Naive B cell (primary cell): ENCODE results near the gene GBX1. TPM values are rescaled to one million over a fixed set of nuclear protein-coding genes. Genes with fewer than 3 reads are reported as not detected.

Experiments
- ATAC-seq, 2 donors: fragments of 150-1000 bp; cut with Tn5 transposase; 2 replicates each; pipeline ENCODE4 v1.10.0; 2021; ENCODE audit warnings: low read depth in 2 of 2, mild to moderate bottlenecking in 2 of 2, moderate library complexity in 2 of 2
- DNase-seq: peaks from one replicate; pipeline ENCODE4 v3.0.0; 2022
- H3K27ac Mint-ChIP-seq, 6 donors: one replicate each; pipeline ENCODE4 v1.8.0; 2020 to 2022; ENCODE audit warnings: mild to moderate bottlenecking in 6 of 6, mixed read lengths in 6 of 6, moderate library complexity in 5 of 6, inconsistent platforms in 2 of 6
- H3K27me3 Mint-ChIP-seq, 3 donors: one replicate each; pipeline ENCODE4 v1.8.0; 2021 to 2022; ENCODE audit warnings: mixed read lengths in 3 of 3, mild to moderate bottlenecking in 1 of 3
- H3K36me3 Mint-ChIP-seq, 2 donors: one replicate each; pipeline ENCODE4 v1.8.0; 2020 to 2022; ENCODE audit warnings: mixed read lengths in 2 of 2, inconsistent platforms in 1 of 2, mild to moderate bottlenecking in 1 of 2
- H3K4me1 Mint-ChIP-seq, 3 donors: one replicate each; pipeline ENCODE4 v1.8.0; 2020 to 2022; ENCODE audit warnings: mixed read lengths in 3 of 3, inconsistent platforms in 1 of 3, mild to moderate bottlenecking in 1 of 3, moderate library complexity in 1 of 3
- H3K4me3 Mint-ChIP-seq, 8 donors: one replicate each; pipeline ENCODE4 v1.8.0; 2020 to 2022; ENCODE audit warnings: mild to moderate bottlenecking in 8 of 8, mixed read lengths in 8 of 8, moderate library complexity in 8 of 8, inconsistent platforms in 2 of 8
- H3K9me3 Mint-ChIP-seq, 7 donors: one replicate each; pipeline ENCODE4 v1.8.0; 2020 to 2022; ENCODE audit warnings: mixed read lengths in 7 of 7, mild to moderate bottlenecking in 5 of 7, inconsistent platforms in 2 of 7, moderate library complexity in 1 of 7
- polyA plus RNA-seq, 6 donors: library from polyadenylated mRNA; unstranded; fragments of 300-500 nt; fragmentation: Illumina TruSeq; gene quantifications; one replicate each; pipeline ENCODE4 v1.2.3, GENCODE V29; 2021; ENCODE audit warnings: low read depth in 6 of 6

The GBX1 gene
- polyA plus RNA-seq, 6 donors from 2014 or later: not detected

GRCh38 chr7:151150388-151150787 lies 17.1 kb downstream of the GBX1 start:
- Mint-ChIP-seq H3K4me1 (no peaks in the 10 kb centered on the region), H3K27ac (no peak overlapping the region), H3K4me3 (no peak overlapping the region), H3K27me3 (peaks cover 21 to 38% (median 34%) of the 10 kb centered on the region in 3 donors), H3K9me3 (no peaks in the 10 kb centered on the region), H3K36me3 (no peaks in the 10 kb centered on the region)
- DNase-seq (no peak), ATAC-seq (no peak)

GRCh38 chr7:151148319-151149259 lies 18.9 kb downstream of the GBX1 start:
- Mint-ChIP-seq H3K4me3 (peak overlapping the region in 1 of 8 donors; percentile 61), H3K9me3 (no peaks in the 10 kb centered on the region), H3K27me3 (peaks cover 12 to 30% (median 23%) of the 10 kb centered on the region in 3 donors), H3K36me3 (no peaks in the 10 kb centered on the region), H3K27ac (peak overlapping the region in 1 of 6 donors; percentile 35), H3K4me1 (no peaks in the 10 kb centered on the region)
- no peak for ATAC-seq
- no peak for DNase-seq

- DNase-seq (no peak), ATAC-seq (no peak)
- Mint-ChIP-seq H3K27ac (no peak overlapping the region), H3K4me1 (no peaks in the 10 kb centered on the region), H3K4me3 (no peak overlapping the region), H3K9me3 (no peaks in the 10 kb centered on the region), H3K27me3 (peaks cover 12 to 36% (median 23%) of the 10 kb centered on the region in 3 donors), H3K36me3 (no peaks in the 10 kb centered on the region)
Measured at GRCh38 chr7:151146761-151147160, 20.7 kb downstream of the GBX1 start.

GRCh38 chr7:151144387-151144786 lies 23.1 kb downstream of the GBX1 start:
- no peak overlapping the region for H3K4me3 Mint-ChIP-seq
- ATAC-seq: no peak
- DNase-seq: no peak
- H3K36me3 Mint-ChIP-seq: no peaks in the 10 kb centered on the region
- H3K9me3 Mint-ChIP-seq: no peaks in the 10 kb centered on the region
- H3K27ac Mint-ChIP-seq: no peak overlapping the region
- no peaks in the 10 kb centered on the region for H3K4me1 Mint-ChIP-seq
- H3K27me3 Mint-ChIP-seq: peaks cover 12 to 32% (median 18%) of the 10 kb centered on the region in 3 donors

DNA sequence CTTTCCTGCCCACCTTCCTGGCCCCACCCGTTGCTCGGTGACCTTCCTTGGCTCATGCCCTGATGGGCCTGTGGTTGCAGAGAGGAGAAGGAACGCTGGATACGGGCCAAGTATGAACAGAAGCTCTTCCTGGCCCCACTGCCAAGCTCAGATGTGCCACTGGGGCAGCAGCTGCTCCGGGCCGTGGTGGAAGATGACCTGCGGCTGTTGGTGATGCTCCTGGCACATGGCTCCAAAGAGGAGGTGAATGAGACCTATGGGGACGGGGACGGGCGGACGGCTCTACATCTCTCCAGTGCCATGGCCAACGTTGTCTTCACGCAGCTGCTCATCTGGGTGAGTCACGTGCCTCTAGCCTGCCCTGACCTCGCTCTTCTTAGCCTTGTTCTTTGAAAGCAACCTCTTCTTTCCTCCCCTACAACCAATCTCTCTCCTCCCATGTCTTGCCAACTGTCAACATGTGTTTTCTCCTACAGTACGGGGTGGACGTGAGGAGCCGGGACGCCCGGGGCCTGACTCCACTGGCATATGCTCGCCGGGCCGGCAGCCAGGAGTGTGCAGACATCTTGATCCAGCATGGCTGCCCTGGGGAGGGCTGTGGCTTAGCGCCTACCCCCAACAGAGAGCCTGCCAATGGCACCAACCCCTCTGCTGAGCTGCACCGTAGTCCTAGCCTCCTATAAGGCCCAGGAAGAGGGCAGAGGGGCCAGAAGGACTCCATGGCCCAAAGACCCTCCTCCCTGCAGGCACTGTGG lies 24.1 kb downstream of the GBX1 start:
- no peaks in the 10 kb centered on the region for H3K36me3 Mint-ChIP-seq
- no peaks in the 10 kb centered on the region for H3K9me3 Mint-ChIP-seq
- ATAC-seq (no peak), DNase-seq (no peak)
- peaks cover 18 to 32% (median 21%) of the 10 kb centered on the region in 3 donors for H3K27me3 Mint-ChIP-seq
- H3K27ac Mint-ChIP-seq: peak overlapping the region in 2 of 6 donors; percentile 37 to 57
- H3K4me1 Mint-ChIP-seq: no peaks in the 10 kb centered on the region
- no peak overlapping the region for H3K4me3 Mint-ChIP-seq

GRCh38 chr7:151142686-151143040 lies 24.8 kb downstream of the GBX1 start:
- no peak for ATAC-seq
- no peak overlapping the region for H3K4me3 Mint-ChIP-seq
- no peak for DNase-seq
- H3K9me3 Mint-ChIP-seq: no peaks in the 10 kb centered on the region
- peak overlapping the region in 1 of 6 donors; percentile 57 for H3K27ac Mint-ChIP-seq
- H3K4me1 Mint-ChIP-seq: no peaks in the 10 kb centered on the region
- H3K27me3 Mint-ChIP-seq: peaks cover 14 to 28% (median 18%) of the 10 kb centered on the region in 3 donors
- H3K36me3 Mint-ChIP-seq: no peaks in the 10 kb centered on the region

GRCh38 chr7:151141855-151142685 lies 25.4 kb downstream of the GBX1 start:
- no peak overlapping the region for H3K4me3 Mint-ChIP-seq

DNA sequence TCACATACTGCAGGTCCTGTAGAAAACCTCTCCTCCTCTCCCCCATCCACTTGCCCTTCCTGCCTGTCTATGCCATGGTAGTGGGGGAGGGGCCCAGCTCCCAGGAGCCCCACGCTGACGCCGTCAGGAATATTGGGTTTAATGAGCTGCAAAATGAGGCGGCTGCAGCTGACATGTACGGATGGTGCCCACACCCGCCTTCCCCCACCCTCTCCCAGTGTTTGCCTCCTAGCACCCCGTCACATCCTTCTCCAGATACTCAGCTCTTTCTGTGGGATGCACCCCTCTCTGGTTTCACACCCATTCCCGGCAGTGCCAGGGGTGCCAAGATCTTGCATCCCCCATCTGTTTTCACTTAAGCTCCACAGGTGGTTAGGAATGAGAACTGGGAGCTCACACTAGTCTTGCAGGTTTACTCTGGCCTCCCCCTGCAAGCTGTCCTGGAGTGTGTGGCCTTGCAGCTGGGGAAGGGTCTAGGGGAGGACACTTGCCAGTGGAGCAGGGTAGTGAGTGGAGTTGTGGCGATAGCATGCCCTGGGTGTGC lies 26.1 kb downstream of the GBX1 start:
- H3K9me3 Mint-ChIP-seq: no peaks in the 10 kb centered on the region
- H3K36me3 Mint-ChIP-seq: no peaks in the 10 kb centered on the region
- H3K27me3 Mint-ChIP-seq: peaks cover 4 to 19% (median 9%) of the 10 kb centered on the region in 3 donors
- H3K4me3 Mint-ChIP-seq: no peak overlapping the region
- ATAC-seq (no peak), DNase-seq (no peak)
- no peak overlapping the region for H3K27ac Mint-ChIP-seq
- no peaks in the 10 kb centered on the region for H3K4me1 Mint-ChIP-seq

More at GRCh38 chr7:151141855-151142685, 25.4 kb downstream of the GBX1 start:
- no peaks in the 10 kb centered on the region for H3K4me1 Mint-ChIP-seq
- DNase-seq: no peak
- ATAC-seq: no peak
- peaks cover 8 to 22% (median 12%) of the 10 kb centered on the region in 3 donors for H3K27me3 Mint-ChIP-seq
- no peaks in the 10 kb centered on the region for H3K9me3 Mint-ChIP-seq
- no peak overlapping the region for H3K27ac Mint-ChIP-seq
- no peaks in the 10 kb centered on the region for H3K36me3 Mint-ChIP-seq

GRCh38 chr7:151140826-151141225 lies 26.7 kb downstream of the GBX1 start:
- H3K36me3 Mint-ChIP-seq: no peaks in the 10 kb centered on the region
- H3K9me3 Mint-ChIP-seq: no peaks in the 10 kb centered on the region
- no peaks in the 10 kb centered on the region for H3K4me1 Mint-ChIP-seq
- ATAC-seq (no peak), DNase-seq (no peak)
- peaks cover 4 to 19% (median 9%) of the 10 kb centered on the region in 3 donors for H3K27me3 Mint-ChIP-seq
- no peak overlapping the region for H3K4me3 Mint-ChIP-seq
- H3K27ac Mint-ChIP-seq: no peak overlapping the region

DNA sequence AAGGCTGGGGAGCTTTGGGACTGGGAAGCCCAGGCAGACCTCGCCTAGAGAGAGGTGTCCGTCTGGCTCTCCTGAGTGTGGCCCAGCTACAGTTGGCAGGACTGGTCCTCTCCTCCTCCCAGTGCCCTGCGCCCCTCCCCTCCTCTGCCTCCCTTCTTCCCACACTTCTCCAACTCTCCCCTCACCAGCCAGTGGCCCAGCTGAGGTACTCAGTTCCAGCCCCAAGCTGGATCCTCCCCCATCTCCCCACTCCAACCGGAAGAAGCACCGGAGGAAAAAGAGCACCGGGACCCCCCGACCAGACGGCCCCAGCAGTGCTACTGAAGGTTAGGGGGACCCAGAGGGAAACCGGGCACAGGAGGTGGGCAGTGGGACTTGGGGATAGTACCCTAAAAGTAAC lies 27.7 kb downstream of the GBX1 start:
- ATAC-seq (no peak), DNase-seq (no peak)

GRCh38 chr7:151139071-151139790 lies 28.3 kb downstream of the GBX1 start:
- no peak for ATAC-seq
- H3K36me3 Mint-ChIP-seq: no peaks in the 10 kb centered on the region
- H3K27me3 Mint-ChIP-seq: peaks cover 4 to 19% (median 9%) of the 10 kb centered on the region in 3 donors
- H3K27ac Mint-ChIP-seq: no peak overlapping the region
- H3K4me3 Mint-ChIP-seq: no peak overlapping the region
- H3K9me3 Mint-ChIP-seq: no peaks in the 10 kb centered on the region
- H3K4me1 Mint-ChIP-seq: no peaks in the 10 kb centered on the region
- DNase-seq: no peak

More for the DNA sequence above, 27.7 kb downstream of the GBX1 start:
- no peaks in the 10 kb centered on the region for H3K9me3 Mint-ChIP-seq
- H3K36me3 Mint-ChIP-seq: no peaks in the 10 kb centered on the region
- H3K4me3 Mint-ChIP-seq: no peak overlapping the region
- H3K4me1 Mint-ChIP-seq: no peaks in the 10 kb centered on the region
- H3K27ac Mint-ChIP-seq: peak overlapping the region in 1 of 6 donors; percentile 57
- peaks cover 4 to 19% (median 9%) of the 10 kb centered on the region in 3 donors for H3K27me3 Mint-ChIP-seq

GRCh38 chr7:151138153-151138851 lies 29.2 kb downstream of the GBX1 start:
- H3K27me3 Mint-ChIP-seq: peaks cover 4 to 13% (median 9%) of the 10 kb centered on the region in 3 donors
- H3K4me3 Mint-ChIP-seq: no peak overlapping the region
- no peak for ATAC-seq
- no peaks in the 10 kb centered on the region for H3K4me1 Mint-ChIP-seq
- H3K36me3 Mint-ChIP-seq: no peaks in the 10 kb centered on the region
- H3K9me3 Mint-ChIP-seq: no peaks in the 10 kb centered on the region
- no peak overlapping the region for H3K27ac Mint-ChIP-seq
- no peak for DNase-seq
